Activated T-cell treated with anti-CD3 and anti-CD28 coated beads, Interleukin-2, amount 50 U/mL, for 48 hours (primary cell): ENCODE results near the gene ANKZF1.

Experiments used
- DNase-seq, 2 experiments: peaks; one replicate each; pipeline ENCODE4 v3.0.0-alpha.2; 2020

ANKZF1 gene

GRCh38 chr2:219207884-219208740 lies 21.5 kb upstream of the ANKZF1 start:
- no peak for DNase-seq

- no peak for DNase-seq
Measured at GRCh38 chr2:219209236-219210195, 20.1 kb upstream of the ANKZF1 start.

GRCh38 chr2:219210196-219210885 lies 19.3 kb upstream of the ANKZF1 start:
- DNase-seq = no peak

- DNase-seq = no peak
Measured at GRCh38 chr2:219210886-219211362, 18.7 kb upstream of the ANKZF1 start.

GRCh38 chr2:219213026-219213415 lies 16.6 kb upstream of the ANKZF1 start:
- no peak for DNase-seq

- DNase-seq = no peak
Measured at GRCh38 chr2:219213486-219214071, 16.0 kb upstream of the ANKZF1 start.

- no peak for DNase-seq
Measured at GRCh38 chr2:219214141-219214540, 15.5 kb upstream of the ANKZF1 start.

GRCh38 chr2:219214786-219215185 lies 14.8 kb upstream of the ANKZF1 start:
- no peak for DNase-seq

GRCh38 chr2:219215871-219216534 lies 13.6 kb upstream of the ANKZF1 start:
- no peak for DNase-seq

GRCh38 chr2:219216535-219216915 lies 13.1 kb upstream of the ANKZF1 start:
- no peak for DNase-seq

- no peak for DNase-seq
Measured at GRCh38 chr2:219218217-219218731, 11.3 kb upstream of the ANKZF1 start.

- DNase-seq = peak; percentile 93 to 95
Measured at GRCh38 chr2:219218732-219219701, 10.6 kb upstream of the ANKZF1 start, which contains the start of gene ABCB6. TSS of gene ABCB6 (minus strand) at chr2:219218958. CDS start at chr2:219218673, 285 bp downstream.

- no peak for DNase-seq
Measured at GRCh38 chr2:219219784-219220532, 9.6 kb upstream of the ANKZF1 start.

GRCh38 chr2:219220652-219221402 lies 8.8 kb upstream of the ANKZF1 start:
- no peak for DNase-seq

GRCh38 chr2:219221957-219222518 lies 7.6 kb upstream of the ANKZF1 start:
- no peak for DNase-seq

- no peak for DNase-seq
Measured at GRCh38 chr2:219223831-219224610, 5.6 kb upstream of the ANKZF1 start.

- DNase-seq = no peak
Measured at GRCh38 chr2:219225350-219225749, 4.3 kb upstream of the ANKZF1 start.
